Lower leg skin (tissue), 3 donors: ENCODE data around the gene APOD.
"Not testable (repeated sequence)": the region's sequence is repeated elsewhere in the genome, so short reads cannot be mapped to it uniquely, and the experiment has no call there.

Experiments
- CTCF ChIP-seq, 3 donors: fragments of 450-650 bp; IDR thresholded peaks; one replicate each; pipeline ENCODE4 v1.5.1; 2016; ENCODE audit warnings: antibody characterized with exemption in 3 of 3, mild to moderate bottlenecking in 3 of 3, moderate library complexity in 2 of 3
- POLR2A ChIP-seq, 2 donors: fragments of 450-650 bp; IDR thresholded peaks; one replicate each; pipeline ENCODE4 v1.6.1; 2016 to 2017; ENCODE audit warnings: antibody characterized with exemption in 2 of 2, mild to moderate bottlenecking in 1 of 2, moderate library complexity in 1 of 2

- not testable (repeated sequence) for TF ChIP-seq CTCF, POLR2A (IDR thresholded peaks at IDR 0.05)
Measured at GRCh38 chr3:195630086-195630917, 46.6 kb upstream of the APOD start.
